Osteocyte (in vitro differentiated cells): Measurements from ENCODE around the gene NDFIP2. TPM values are rescaled to one million over a fixed set of nuclear protein-coding genes. Genes with fewer than 3 reads are reported as not detected.

Experiments
- DNase-seq: peaks from one replicate; pipeline ENCODE4 v3.0.0; 2021; ENCODE audit warnings: mixed read lengths; ENCODE audit not compliant: unreplicated experiment; ENCODE audit errors: extremely low spot score
- H3K27ac Mint-ChIP-seq: one replicate; pipeline ENCODE4 v1.8.0; 2021; ENCODE audit warnings: mild to moderate bottlenecking, mixed read lengths; ENCODE audit not compliant: unreplicated experiment
- H3K27me3 Mint-ChIP-seq: one replicate; pipeline ENCODE4 v1.8.0; 2021; ENCODE audit warnings: mixed read lengths; ENCODE audit not compliant: unreplicated experiment
- H3K36me3 Mint-ChIP-seq: one replicate; pipeline ENCODE4 v1.8.0; 2021; ENCODE audit warnings: mixed read lengths; ENCODE audit not compliant: unreplicated experiment
- H3K4me1 Mint-ChIP-seq: one replicate; pipeline ENCODE4 v1.8.0; 2021; ENCODE audit warnings: mixed read lengths; ENCODE audit not compliant: unreplicated experiment
- H3K4me3 Mint-ChIP-seq: one replicate; pipeline ENCODE4 v1.8.0; 2021; ENCODE audit warnings: mild to moderate bottlenecking, moderate library complexity, mixed read lengths; ENCODE audit not compliant: unreplicated experiment
- H3K9me3 Mint-ChIP-seq: one replicate; pipeline ENCODE4 v1.8.0; 2021; ENCODE audit warnings: mixed read lengths; ENCODE audit not compliant: unreplicated experiment
- long read RNA-seq: library from polyadenylated mRNA; unstranded; transcript quantifications from one replicate; pipeline ENCODE4 v2.0.0, GENCODE V29; 2021
- total RNA-seq: library from RNA; stranded (reverse); gene quantifications from 2 replicates; pipeline ENCODE4 v1.2.1, GENCODE V29; 2021
- TF ChIP-seq, protein P1 (sequence below): fragments of 200-600 bp; sonication (generic); IDR thresholded peaks from 2 replicates; pipeline ENCODE4 v1.5.0; 2021; ENCODE audit warnings: antibody characterized with exemption, mild to moderate bottlenecking, moderate library complexity

Gene NDFIP2, protein sequence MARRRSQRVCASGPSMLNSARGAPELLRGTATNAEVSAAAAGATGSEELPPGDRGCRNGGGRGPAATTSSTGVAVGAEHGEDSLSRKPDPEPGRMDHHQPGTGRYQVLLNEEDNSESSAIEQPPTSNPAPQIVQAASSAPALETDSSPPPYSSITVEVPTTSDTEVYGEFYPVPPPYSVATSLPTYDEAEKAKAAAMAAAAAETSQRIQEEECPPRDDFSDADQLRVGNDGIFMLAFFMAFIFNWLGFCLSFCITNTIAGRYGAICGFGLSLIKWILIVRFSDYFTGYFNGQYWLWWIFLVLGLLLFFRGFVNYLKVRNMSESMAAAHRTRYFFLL
- total RNA-seq = 30.0 and 30.6 TPM in 2 replicates
- long read RNA-seq, full-length matches to known transcripts = 268 of 304 reads
- long read RNA-seq, partial matches to known transcripts = 8 of 304 reads
- long read RNA-seq, other reads (novel, unspliced or antisense) = 28 of 304 reads

DNA sequence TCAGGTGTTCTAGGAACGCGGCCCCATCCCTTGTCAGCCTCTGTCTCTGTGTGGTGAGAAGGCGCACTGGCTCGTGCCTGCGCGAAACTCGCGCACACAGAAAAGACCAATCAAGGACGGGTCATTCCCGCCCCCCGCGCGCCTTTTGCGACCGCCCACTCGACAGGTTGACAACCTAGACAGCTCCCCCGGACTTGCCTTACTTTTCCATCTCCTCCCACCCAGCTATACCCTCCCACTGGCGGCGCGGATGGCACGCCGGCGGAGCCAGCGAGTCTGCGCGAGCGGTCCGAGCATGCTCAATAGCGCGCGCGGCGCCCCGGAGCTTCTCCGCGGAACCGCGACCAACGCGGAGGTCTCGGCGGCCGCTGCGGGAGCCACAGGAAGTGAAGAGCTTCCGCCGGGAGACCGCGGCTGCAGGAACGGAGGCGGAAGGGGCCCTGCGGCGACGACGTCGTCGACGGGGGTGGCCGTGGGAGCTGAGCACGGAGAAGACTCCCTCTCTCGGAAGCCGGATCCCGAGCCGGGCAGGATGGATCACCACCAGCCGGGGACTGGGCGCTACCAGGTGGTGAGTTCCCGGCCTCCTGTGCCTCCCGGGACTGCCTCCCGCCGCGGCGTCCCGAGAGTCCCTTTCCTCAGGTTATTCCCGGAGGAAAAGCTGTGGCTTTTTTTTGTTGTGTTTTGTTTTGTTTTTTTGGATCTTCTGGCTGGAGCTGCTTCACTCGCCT, at the start of gene NDFIP2:
NDFIP2 (plus strand) TSS at position 202 of the 731 bp plus-strand sequence; CDS start at position 251, 49 bp downstream.
- peak; percentile 95 for DNase-seq
- peaks cover 32% of the 10 kb centered on the region for H3K4me1 Mint-ChIP-seq
- TF ChIP-seq, protein P1, sequence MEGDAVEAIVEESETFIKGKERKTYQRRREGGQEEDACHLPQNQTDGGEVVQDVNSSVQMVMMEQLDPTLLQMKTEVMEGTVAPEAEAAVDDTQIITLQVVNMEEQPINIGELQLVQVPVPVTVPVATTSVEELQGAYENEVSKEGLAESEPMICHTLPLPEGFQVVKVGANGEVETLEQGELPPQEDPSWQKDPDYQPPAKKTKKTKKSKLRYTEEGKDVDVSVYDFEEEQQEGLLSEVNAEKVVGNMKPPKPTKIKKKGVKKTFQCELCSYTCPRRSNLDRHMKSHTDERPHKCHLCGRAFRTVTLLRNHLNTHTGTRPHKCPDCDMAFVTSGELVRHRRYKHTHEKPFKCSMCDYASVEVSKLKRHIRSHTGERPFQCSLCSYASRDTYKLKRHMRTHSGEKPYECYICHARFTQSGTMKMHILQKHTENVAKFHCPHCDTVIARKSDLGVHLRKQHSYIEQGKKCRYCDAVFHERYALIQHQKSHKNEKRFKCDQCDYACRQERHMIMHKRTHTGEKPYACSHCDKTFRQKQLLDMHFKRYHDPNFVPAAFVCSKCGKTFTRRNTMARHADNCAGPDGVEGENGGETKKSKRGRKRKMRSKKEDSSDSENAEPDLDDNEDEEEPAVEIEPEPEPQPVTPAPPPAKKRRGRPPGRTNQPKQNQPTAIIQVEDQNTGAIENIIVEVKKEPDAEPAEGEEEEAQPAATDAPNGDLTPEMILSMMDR = no peak

DNA sequence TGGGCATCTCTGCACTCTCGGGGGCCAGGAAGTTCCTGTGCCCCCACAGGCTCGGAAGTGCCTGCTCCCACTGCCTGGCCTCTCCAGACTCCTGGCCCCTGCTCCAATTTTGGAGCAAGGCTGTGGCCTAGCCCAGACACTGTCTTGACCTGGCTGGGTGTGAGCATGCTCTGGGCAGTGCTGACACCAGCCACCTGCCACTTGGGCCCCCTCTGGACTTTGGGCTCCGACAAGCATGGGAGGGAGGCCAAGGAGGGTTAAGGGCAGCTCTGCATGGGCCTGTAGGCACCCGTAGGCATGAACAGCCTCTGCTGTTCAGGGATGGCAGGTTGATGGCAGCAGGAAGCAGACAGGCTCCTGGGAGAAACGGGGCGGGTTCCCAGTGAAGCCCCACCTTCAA, 48.9 kb upstream of the NDFIP2 start:
- H3K4me3 Mint-ChIP-seq = no peak overlapping the region
- no peak for DNase-seq

More for the DNA sequence above, at the start of gene NDFIP2:
- H3K4me3 Mint-ChIP-seq = peak within 1 kb of the TSS; percentile 83
- H3K27me3 Mint-ChIP-seq = peaks cover 33% of the 10 kb centered on the region
- peak within 1 kb of the TSS; percentile 76 for H3K27ac Mint-ChIP-seq
- H3K9me3 Mint-ChIP-seq = no peaks in the 10 kb centered on the region
- no peaks in the 10 kb centered on the region for H3K36me3 Mint-ChIP-seq

DNA sequence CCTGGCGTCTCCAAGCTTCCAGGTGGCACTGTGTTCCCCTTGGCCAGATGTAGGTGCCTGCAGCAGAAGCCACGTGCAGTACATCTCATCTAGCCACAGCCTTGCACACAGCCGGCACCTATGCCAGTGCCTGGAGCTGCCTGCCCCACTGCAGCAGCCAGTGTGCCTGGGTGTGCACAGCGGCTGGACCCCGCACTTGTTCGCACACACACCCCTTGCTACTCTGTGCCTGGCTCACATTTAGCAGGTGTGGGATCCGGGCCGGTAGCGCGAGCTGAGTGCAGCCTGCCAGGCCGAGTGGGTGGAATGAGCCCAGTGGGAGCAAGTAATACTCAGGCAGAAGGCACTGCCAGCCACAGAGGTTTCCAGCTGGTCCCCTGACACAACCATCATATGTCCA, 48.0 kb upstream of the NDFIP2 start:
- H3K27ac Mint-ChIP-seq = no peak overlapping the region
- TF ChIP-seq, protein P1 = no peak
- H3K4me1 Mint-ChIP-seq = peaks cover 7% of the 10 kb centered on the region
- H3K27me3 Mint-ChIP-seq = peaks cover 3% of the 10 kb centered on the region
- H3K9me3 Mint-ChIP-seq = no peaks in the 10 kb centered on the region
- no peak for DNase-seq
- no peak overlapping the region for H3K4me3 Mint-ChIP-seq
- H3K36me3 Mint-ChIP-seq = no peaks in the 10 kb centered on the region

More for the DNA sequence above, 48.9 kb upstream of the NDFIP2 start:
- Mint-ChIP-seq H3K36me3 (no peaks in the 10 kb centered on the region), H3K4me1 (peaks cover 7% of the 10 kb centered on the region), H3K9me3 (no peaks in the 10 kb centered on the region), H3K27me3 (peaks cover 3% of the 10 kb centered on the region), H3K27ac (no peak overlapping the region)
- TF ChIP-seq, protein P1 = no peak

DNA sequence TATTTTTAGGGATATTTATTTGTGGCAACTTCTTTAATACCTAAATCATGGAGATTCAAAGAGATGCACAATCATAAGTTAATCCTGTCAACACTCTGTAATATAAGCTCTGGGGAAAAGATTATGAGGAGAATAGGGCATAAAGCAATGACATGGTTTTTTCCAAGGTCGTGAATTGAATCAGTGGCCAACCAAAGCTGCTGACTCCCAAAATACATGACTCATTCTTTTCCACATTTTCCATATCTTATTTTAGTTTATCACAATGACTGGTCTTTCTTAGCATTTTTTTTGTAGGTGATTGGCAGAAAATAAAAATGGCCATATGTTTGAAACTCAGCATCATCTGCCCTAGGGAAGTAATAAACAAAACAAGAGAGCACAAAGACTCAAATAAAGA, 46.4 kb upstream of the NDFIP2 start:
- Mint-ChIP-seq H3K36me3 (no peaks in the 10 kb centered on the region), H3K4me1 (peaks cover 7% of the 10 kb centered on the region), H3K27ac (no peak overlapping the region), H3K27me3 (no peaks in the 10 kb centered on the region), H3K9me3 (no peaks in the 10 kb centered on the region), H3K4me3 (no peak overlapping the region)
- TF ChIP-seq, protein P1 = no peak
- DNase-seq = no peak

DNA sequence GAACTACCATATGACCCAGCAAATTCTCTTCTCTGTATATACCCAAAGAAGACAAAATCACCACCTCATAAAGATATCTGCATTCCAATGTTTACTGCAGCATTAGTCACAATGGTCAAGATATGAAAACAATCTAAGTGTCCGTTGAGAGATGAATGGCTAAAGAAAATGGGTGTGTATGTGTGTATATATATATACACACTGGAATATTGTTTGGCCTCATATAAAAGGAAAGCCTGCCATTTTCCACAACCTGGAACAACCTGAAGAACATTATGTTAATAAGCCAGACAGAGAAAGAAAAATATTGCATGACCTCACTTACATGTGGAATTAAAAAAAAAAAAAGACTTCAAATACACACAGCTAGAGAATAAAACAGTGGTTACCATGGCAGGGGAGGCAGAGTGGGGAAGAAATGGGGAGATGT, 45.4 kb upstream of the NDFIP2 start:
- H3K27ac Mint-ChIP-seq = no peak overlapping the region
- H3K9me3 Mint-ChIP-seq = no peaks in the 10 kb centered on the region
- DNase-seq = no peak
- H3K4me1 Mint-ChIP-seq = peaks cover 7% of the 10 kb centered on the region
- no peak overlapping the region for H3K4me3 Mint-ChIP-seq
- TF ChIP-seq, protein P1 = no peak
- no peaks in the 10 kb centered on the region for H3K36me3 Mint-ChIP-seq
- no peaks in the 10 kb centered on the region for H3K27me3 Mint-ChIP-seq
